Skeletal muscle tissue (tissue), 4 donors: ENCODE data around the gene NCOA6. TPM values are rescaled to one million over a fixed set of nuclear protein-coding genes. Genes with fewer than 3 reads are reported as not detected.
"Not testable (repeated sequence)": the region's sequence is repeated elsewhere in the genome, so short reads cannot be mapped to it uniquely, and the experiment has no call there.

ENCODE experiments used
- H3K27ac ChIP-seq: one replicate; pipeline ENCODE4 v1.7.0; 2013; ENCODE audit warnings: mild to moderate bottlenecking, low read depth, low read length, inconsistent platforms
- H3K27me3 ChIP-seq, 3 donors: one replicate each; pipeline ENCODE4 v1.7.0; 2013; ENCODE audit warnings: low read length in 3 of 3; ENCODE audit not compliant: control insufficient read depth in 3 of 3, insufficient read depth in 3 of 3
- H3K36me3 ChIP-seq, 3 donors: one replicate each; pipeline ENCODE4 v1.7.0; 2013; ENCODE audit warnings: low read length in 3 of 3; ENCODE audit not compliant: control insufficient read depth in 3 of 3, insufficient read depth in 3 of 3
- H3K4me1 ChIP-seq, 3 donors: one replicate each; pipeline ENCODE4 v1.7.0; 2013; ENCODE audit warnings: low read length in 3 of 3, mild to moderate bottlenecking in 3 of 3; ENCODE audit not compliant: control insufficient read depth in 3 of 3, insufficient read depth in 3 of 3
- H3K4me3 ChIP-seq, 3 donors: one replicate each; pipeline ENCODE4 v1.7.0; 2013; ENCODE audit warnings: low read length in 3 of 3
- H3K9ac ChIP-seq, 3 donors: one replicate each; pipeline ENCODE4 v1.7.0; 2013; ENCODE audit warnings: low read length in 3 of 3, mild to moderate bottlenecking in 3 of 3, moderate library complexity in 2 of 3, low read depth in 1 of 3
- H3K9me3 ChIP-seq, 3 donors: one replicate each; pipeline ENCODE4 v1.7.0; 2013; ENCODE audit warnings: low read length in 3 of 3; ENCODE audit not compliant: control insufficient read depth in 3 of 3
- total RNA-seq: library from RNA; depleted of rRNA; stranded (reverse); fragments of >200 nt; gene quantifications from one replicate; pipeline ENCODE4 v1.2.3, GENCODE V29; 2014
- donor health status: Osteomylitis.

Gene NCOA6
- total RNA-seq, 1 donor from 2014 or later: 14.6 TPM

- peaks cover 0 to 7% (median 2%) of the 10 kb centered on the region in 3 donors for H3K36me3 ChIP-seq
- no peak overlapping the region for H3K27ac ChIP-seq
- H3K27me3 ChIP-seq: no peaks in the 10 kb centered on the region
- H3K9me3 ChIP-seq: no peaks in the 10 kb centered on the region
- no peak overlapping the region for H3K9ac ChIP-seq
- H3K4me3 ChIP-seq: no peak overlapping the region
- peaks cover 0 to 2% (median 0%) of the 10 kb centered on the region in 3 donors for H3K4me1 ChIP-seq
These were observed 44.2 kb downstream of the NCOA6 start for GRCh38 chr20:34781220-34781619.

GRCh38 chr20:34780291-34780690 is 45.2 kb downstream of the NCOA6 start:
- H3K27ac ChIP-seq: not testable (repeated sequence)

GRCh38 chr20:34776177-34776576 is 49.3 kb downstream of the NCOA6 start:
- Histone ChIP-seq H3K9me3 (no peaks in the 10 kb centered on the region), H3K27ac (no peak overlapping the region), H3K9ac (no peak overlapping the region), H3K36me3 (peaks cover 16 to 30% (median 23%) of the 10 kb centered on the region in 3 donors), H3K4me3 (no peak overlapping the region), H3K4me1 (peaks cover 2 to 6% (median 3%) of the 10 kb centered on the region in 3 donors), H3K27me3 (no peaks in the 10 kb centered on the region)

More at GRCh38 chr20:34780291-34780690, 45.2 kb downstream of the NCOA6 start:
- H3K36me3 ChIP-seq: peaks cover 5 to 12% (median 7%) of the 10 kb centered on the region in 3 donors
- not testable (repeated sequence) for H3K27me3 ChIP-seq, H3K4me3 ChIP-seq, H3K9me3 ChIP-seq, H3K9ac ChIP-seq, H3K4me1 ChIP-seq

- Histone ChIP-seq H3K27ac (no peak overlapping the region), H3K4me3 (no peak overlapping the region), H3K9me3 (no peaks in the 10 kb centered on the region), H3K4me1 (peaks cover 2 to 3% (median 3%) of the 10 kb centered on the region in 3 donors), H3K9ac (no peak overlapping the region), H3K27me3 (no peaks in the 10 kb centered on the region), H3K36me3 (peaks cover 16 to 26% (median 23%) of the 10 kb centered on the region in 3 donors)
These were observed 50.6 kb downstream of the NCOA6 start for GRCh38 chr20:34774886-34775285.

- Histone ChIP-seq H3K27ac (no peak overlapping the region), H3K9me3 (no peaks in the 10 kb centered on the region), H3K4me1 (peaks cover 2 to 3% (median 3%) of the 10 kb centered on the region in 3 donors), H3K4me3 (no peak overlapping the region), H3K36me3 (peaks cover 16 to 26% (median 23%) of the 10 kb centered on the region in 3 donors), H3K27me3 (no peaks in the 10 kb centered on the region), H3K9ac (no peak overlapping the region)
These were observed 51.0 kb downstream of the NCOA6 start for GRCh38 chr20:34774449-34774848.

- Histone ChIP-seq H3K9me3 (no peaks in the 10 kb centered on the region), H3K27ac (no peak overlapping the region), H3K36me3 (peaks cover 16 to 29% (median 23%) of the 10 kb centered on the region in 3 donors), H3K9ac (no peak overlapping the region), H3K27me3 (no peaks in the 10 kb centered on the region), H3K4me3 (no peak overlapping the region), H3K4me1 (peaks cover 2 to 3% (median 3%) of the 10 kb centered on the region in 3 donors)
These were observed 51.7 kb downstream of the NCOA6 start for GRCh38 chr20:34773726-34774125.

- Histone ChIP-seq H3K36me3 (peaks cover 18 to 42% (median 33%) of the 10 kb centered on the region in 3 donors), H3K9ac (no peak overlapping the region), H3K4me3 (no peak overlapping the region), H3K4me1 (peaks cover 2 to 3% (median 3%) of the 10 kb centered on the region in 3 donors), H3K27me3 (no peaks in the 10 kb centered on the region), H3K27ac (no peak overlapping the region), H3K9me3 (no peaks in the 10 kb centered on the region)
These were observed 53.0 kb downstream of the NCOA6 start for GRCh38 chr20:34772437-34772836.

GRCh38 chr20:34771680-34772081 is 53.8 kb downstream of the NCOA6 start:
- Histone ChIP-seq H3K9me3 (no peaks in the 10 kb centered on the region), H3K27me3 (no peaks in the 10 kb centered on the region), H3K9ac (no peak overlapping the region), H3K4me1 (peaks cover 2 to 3% (median 3%) of the 10 kb centered on the region in 3 donors), H3K4me3 (no peak overlapping the region), H3K27ac (no peak overlapping the region), H3K36me3 (peaks cover 24 to 47% (median 37%) of the 10 kb centered on the region in 3 donors)

- Histone ChIP-seq H3K4me1 (peaks cover 2 to 3% (median 3%) of the 10 kb centered on the region in 3 donors), H3K4me3 (no peak overlapping the region), H3K9ac (no peak overlapping the region), H3K27ac (no peak overlapping the region), H3K27me3 (no peaks in the 10 kb centered on the region), H3K9me3 (no peaks in the 10 kb centered on the region), H3K36me3 (peaks cover 19 to 48% (median 32%) of the 10 kb centered on the region in 3 donors)
These were observed 57.4 kb downstream of the NCOA6 start for GRCh38 chr20:34768096-34768495.

GRCh38 chr20:34762031-34762555 is 63.4 kb downstream of the NCOA6 start:
- no peaks in the 10 kb centered on the region for H3K9me3 ChIP-seq
- no peak overlapping the region for H3K4me3 ChIP-seq
- no peaks in the 10 kb centered on the region for H3K27me3 ChIP-seq
- no peaks in the 10 kb centered on the region for H3K4me1 ChIP-seq
- peaks cover 21 to 45% (median 40%) of the 10 kb centered on the region in 3 donors for H3K36me3 ChIP-seq
- no peak overlapping the region for H3K27ac ChIP-seq
- H3K9ac ChIP-seq: no peak overlapping the region
